GM18868 (cell line): ENCODE results near the gene UBE2QL1.

Experiments
- ATAC-seq: cut with Tn5 transposase; IDR thresholded peaks from one replicate; pipeline ENCODE4 v1.9.1; 2021; ENCODE audit warnings: mild to moderate bottlenecking, moderate library complexity; ENCODE audit not compliant: unreplicated experiment

UBE2QL1 gene

DNA sequence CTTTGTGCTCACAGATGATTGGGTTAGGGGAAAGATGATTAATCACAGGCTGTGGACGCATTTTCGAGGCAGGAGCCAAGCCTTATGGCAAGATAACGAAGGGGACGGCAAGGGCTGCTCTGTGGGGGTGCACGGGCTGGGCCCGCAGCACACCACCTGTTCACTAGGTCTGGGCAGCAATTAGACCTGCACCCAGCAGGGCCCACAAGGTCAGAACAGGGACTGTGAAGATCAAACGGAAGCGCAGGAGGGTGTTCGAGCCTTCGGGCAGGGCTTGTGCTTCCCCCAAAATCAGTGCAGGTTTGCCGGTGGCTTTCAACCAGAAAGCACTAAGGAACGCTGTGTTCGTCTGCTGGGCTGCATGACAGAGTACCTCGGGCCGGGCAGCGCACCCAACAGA, 73.7 kb downstream of the UBE2QL1 start:
- ATAC-seq, result no peak

DNA sequence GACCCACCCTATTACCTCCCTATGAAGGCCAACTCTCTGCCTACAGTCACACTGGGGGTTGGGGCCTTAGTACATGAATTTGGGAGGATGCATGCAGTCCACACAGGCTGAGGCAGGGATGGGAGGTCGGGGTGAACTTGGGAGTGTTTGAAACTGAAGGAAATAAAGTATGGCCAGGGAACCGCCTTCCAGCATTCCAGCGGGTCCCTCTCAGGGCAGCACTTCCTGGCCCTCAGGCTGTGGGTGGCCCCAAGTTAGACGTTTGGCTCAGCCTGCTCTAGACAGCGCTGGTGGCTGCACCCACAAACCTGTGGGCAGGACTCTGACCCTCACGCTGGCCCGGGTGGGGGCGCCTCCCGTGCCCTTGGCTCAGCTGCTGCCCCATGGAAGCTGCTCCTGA, 74.3 kb downstream of the UBE2QL1 start:
- ATAC-seq, result no peak

DNA sequence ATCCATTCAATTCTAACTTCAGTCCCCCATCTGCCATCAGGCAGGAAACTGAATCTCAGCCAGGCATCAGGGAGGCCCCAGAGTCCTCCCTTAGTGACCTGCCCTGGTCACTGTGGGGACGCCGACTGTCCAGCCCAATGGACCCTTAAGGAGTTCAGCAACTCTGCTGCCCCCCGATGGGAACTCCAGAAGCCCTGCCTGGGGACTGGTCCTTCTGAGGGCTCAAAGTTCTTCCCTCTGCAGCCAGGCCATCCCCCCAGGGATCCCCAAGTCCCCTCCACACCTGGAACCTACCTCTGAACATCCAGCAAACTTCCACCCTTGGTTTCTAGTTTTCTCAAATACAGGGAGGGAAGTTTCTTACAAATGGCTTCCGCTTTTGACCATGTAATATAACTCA, 76.8 kb downstream of the UBE2QL1 start:
- ATAC-seq, result no peak

DNA sequence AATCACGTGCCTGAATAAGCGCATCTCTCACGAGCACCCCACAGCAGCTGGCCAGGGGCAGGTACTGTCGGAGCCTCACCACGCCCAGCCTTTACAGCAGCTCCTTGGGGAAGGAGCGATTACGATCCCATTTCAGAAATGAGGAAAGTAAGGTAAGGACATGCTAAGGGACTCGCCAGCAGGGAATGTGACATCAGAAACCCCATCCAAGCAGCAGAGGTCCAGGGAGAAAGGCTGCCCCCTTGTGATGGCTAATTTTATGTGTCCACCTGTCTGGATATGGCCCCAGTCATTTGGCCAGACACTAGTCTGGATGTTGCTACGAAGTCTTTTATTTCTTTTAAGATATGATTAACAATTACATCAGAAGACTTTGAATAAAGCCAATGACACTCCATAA, 77.3 kb downstream of the UBE2QL1 start:
- ATAC-seq, result no peak

DNA sequence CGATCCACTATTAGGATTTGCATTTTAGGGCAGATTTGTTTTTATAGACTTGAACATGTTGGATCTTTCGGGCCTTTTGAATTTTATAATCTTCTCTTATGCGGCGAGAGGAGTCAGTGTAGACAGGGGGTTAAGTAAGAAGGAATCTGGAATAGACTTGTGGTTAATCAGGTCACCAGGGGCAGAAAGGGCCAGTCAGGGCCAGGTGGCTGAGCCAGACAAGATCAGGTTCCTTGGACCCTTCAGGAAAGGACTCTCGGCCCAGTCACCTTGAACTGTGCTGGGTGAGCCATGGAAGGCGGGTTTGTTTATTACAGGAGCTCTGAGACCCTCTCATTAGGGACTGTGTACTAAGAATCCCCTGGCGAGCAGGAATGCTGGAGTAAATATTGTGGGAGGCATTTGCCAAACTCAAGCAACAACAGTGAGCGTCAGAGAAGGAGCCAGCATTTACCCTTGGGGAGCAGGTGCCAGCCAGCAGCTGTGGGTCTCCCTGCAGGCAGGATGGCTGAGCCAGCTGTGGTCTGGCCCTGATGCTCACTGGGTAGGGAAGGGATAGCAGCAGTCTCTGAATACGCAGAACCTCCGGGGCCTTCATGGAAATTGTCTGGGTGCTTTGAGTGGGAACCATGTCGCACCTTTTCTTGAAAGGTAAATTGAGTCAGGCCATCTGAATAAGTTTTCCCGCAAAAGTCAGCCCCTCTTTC, 79.2 kb downstream of the UBE2QL1 start:
- no peak for ATAC-seq

DNA sequence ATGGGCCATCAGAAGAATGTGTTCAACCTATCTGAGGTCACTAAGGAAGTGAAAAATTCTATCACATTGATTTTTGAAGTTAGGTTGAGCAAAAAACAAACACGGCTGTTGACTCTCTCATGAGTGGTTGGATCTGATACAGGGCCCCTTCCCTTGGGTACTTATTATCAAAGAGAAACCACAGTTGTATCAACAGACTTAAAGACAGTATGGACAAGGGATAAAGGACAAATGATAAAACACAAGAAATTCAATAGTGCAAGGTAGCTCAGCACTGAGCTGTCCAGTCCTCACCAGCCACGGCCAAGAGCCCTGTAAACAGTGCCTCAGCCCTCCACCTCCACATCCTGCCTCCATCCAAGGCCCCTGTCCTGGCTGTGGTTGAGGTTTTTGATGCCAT, 86.9 kb downstream of the UBE2QL1 start:
- no peak for ATAC-seq

DNA sequence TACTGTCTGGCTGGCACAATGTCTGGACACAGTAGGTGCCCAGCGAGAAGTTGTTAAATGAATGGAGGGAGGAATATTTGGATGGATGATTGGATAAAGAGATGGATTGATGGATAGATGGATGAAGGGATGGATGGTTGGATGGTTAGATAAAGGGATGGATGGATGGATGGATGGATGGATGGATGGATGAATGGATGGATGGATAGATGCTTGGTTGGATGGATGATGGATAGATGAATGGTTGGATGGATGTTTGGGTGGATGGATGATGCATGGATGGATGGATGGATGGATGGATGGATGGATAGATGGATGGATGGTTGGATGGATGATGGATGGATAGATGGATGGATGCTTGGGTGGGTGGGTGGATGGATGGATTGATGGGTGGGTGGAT, 90.4 kb downstream of the UBE2QL1 start:
- ATAC-seq, result no peak

DNA sequence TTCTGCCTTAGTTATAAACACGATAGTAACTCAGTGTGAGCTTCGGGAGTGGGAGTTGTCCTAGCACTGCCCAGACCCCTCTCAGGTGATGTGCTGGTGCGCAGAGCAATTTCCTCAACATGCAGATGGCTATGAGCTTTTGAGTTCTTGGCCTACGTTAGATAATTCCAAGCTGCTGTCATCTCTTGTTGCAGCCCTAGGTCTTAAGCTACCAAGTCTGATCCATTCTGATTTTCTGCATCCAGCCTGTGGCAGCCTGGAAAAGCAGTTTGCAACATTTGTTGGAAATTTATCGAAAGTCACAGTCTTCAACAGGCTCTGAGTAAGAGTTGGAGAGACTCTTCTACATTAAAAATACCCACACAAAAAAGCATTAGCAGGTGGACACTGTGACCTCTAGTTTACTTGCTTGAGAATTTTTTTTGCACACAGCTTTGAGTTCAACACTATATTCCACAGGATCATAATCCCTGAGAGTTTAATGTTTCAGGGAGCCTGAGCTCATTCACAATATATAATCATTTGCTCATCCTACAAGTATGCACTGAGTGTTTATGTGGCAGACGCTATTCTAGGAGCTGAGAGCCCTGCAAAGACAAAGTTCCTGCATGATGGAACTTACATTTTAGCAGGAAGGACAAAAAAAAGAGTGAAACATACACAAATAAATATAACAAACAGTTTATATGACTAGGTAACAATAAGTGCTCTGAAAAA, 91.6 kb downstream of the UBE2QL1 start:
- no peak for ATAC-seq

DNA sequence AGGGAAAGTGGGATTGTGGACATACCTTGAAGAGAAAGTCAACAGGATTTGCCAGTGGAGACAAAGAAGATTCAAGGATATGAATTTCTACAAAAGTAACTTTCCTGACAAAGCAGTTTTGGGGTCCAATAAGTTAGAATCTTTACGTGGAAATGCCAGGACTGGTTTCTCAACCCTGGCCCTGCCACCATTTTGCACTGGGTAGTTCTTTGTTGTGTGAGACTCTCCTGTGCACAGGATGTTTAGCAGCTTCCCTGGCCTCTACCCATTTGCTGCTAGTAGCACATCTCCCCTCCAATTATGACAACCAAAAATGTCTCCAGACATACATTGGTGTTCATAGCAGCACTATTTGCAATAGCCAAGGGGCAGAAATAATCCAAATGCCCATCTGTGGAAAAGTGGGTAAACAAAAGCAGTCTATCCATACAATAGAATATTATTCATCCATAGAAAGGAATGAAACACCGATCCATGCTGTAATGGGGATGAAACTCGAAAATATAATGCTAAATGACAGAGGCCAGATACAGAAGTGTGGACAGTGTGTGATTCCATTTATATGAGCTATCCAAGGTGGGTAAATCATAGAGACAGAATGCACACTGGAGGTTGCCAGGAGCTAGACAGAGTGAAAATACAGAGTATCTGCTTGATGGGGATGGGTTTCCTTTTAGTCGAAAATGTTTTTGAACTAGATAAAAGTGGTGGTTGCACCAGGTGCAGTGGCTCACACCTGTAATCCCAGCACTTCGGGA, 92.8 kb downstream of the UBE2QL1 start:
- no peak for ATAC-seq

DNA sequence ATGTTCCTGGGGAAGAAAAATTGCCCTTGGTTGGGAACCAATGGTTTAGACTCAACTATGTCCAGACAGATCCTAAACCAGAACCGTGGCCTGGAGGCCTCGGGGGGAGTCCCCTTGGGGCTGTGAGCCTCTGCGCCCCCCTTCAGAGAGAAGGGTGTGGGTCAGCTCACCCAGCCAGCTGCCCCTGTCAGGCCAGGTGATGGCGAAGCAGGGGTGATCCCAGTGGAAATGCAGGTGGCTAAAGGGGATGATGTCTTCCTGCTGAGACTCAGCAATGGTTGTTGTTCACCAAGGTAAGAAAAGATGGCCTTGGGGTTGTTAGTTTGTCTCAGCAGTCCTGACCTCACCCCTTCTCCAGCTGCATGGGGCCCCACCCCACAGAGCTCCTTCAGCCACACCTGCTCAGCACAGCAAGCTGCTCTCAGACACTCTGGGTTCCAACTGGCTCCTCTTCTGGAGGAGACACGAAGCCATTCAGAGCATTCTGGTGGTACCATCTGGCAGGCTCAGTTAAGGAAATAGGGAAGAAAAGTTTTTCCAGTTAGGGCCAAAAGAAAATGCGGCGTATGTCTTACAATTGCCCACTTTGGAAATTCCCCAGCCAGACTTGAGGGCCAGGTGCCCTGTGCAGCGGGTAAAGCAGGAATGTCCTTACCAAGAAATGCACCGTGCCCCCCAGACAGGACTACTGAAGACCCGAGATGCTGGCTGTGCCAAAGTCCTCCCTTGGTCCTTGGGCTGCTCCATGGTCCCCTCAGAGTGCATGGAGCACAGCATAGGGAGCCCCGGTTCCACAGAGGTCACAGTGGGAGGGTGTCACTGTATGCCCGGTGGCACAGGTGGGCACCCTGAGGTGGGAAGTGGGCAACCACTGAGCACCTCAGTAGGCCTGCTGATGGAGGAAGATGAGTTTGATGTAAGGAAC, 94.0 kb downstream of the UBE2QL1 start:
- ATAC-seq, result no peak

DNA sequence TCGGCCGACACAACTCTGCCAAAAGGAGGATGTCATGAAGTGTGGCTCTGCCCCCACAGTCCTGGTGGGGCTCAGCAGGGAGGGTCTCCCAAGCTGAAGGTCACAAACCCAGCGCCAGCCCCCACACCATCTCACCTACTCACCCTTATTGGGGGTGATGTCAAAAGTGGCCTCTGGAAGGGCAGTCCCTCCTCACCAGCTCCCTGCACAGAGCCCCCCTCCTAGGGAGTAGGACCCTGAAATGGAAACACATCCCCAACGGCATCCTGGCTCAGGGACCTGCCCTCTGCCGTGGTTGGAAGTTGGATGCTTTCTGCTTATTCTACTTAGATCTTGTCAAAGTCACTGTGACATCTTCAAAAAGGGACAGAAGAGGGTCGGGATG, 94.7 kb downstream of the UBE2QL1 start:
- no peak for ATAC-seq

DNA sequence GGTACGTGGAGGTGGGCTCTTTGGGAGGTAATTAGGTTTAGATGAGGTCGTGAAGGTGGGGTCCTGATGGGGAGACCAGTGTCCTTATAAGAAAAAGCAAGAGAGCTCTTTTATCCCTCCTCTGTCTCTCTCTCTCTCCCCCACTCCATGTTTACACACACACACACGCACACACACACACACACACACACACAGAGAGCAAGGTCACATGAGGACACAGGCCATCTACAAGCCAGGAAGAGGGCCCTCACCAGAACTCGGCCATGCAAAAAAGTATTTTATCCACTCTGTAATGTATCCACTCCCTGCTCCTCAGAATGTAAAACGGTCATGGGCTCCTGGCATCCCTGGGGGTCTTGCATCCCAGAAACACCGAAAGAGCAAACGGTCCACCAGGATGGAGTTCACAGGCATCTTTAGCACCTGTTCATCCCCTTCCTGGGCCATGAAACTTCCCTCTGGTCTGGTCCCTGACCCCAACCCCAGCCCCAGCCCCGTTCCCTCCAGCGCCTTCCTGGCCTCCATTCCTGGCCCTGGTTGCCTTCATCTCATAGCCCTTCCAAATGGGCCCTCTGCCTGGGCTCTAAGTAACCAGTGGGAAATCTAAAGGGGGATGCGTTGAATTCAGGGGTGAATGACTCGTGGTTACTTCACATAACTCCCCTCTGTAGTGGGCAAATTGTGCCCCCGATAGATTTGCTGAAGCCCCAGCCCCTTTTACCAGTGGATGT, 95.3 kb downstream of the UBE2QL1 start:
- no peak for ATAC-seq
